NCI-H146 treated with DMSO at 0.1 percent for 48 hours (cell line): Measurements from ENCODE around the gene MTREX.
"Not testable (repeated sequence)": the region's sequence is repeated elsewhere in the genome, so short reads cannot be mapped to it uniquely, and the experiment has no call there.

ENCODE experiments used
- DNase-seq: peaks from one replicate; lab custom pipeline; 2025; ENCODE audit not compliant: unreplicated experiment; lab: John Stamatoyannopoulos, UW

Gene MTREX

DNA sequence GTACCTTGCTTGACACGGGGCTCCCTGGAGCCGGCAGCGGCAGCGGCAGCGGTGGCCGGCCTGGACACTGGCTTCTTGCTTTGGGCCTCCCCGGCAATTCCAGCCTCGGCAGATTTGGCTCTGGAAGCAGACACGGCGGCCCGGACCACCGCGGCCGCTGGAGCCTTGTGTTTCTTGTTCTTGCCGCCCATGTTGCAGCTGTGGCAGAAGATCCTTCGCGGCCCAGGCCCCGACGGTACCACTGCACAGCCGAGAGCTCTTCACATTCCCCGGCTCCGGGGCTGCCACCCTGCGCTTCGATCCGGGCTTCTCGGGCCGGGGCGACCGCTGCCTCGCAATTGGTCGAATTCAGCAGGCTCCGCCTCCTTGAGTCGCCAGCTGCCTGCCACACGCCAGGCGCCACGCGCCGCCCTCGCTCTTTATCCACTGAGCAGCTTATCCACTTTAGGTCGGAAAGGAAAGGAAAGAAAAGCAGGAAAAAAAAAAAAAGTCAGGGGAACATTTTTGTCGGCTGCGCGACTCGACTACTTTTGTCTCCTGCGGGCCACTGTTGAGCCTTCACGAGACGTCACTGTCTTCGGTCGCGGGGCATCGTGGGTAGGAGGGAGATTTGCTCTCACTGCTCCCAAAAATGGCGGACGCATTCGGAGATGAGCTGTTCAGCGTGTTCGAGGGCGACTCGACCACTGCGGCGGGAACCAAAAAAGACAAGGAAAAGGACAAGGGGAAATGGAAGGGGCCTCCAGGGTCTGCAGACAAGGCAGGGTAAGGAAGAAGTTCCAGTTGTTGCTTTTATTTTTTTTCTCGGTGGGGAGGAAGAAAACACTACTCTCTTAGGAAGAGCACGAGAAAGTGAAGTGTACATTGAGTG, at the start of gene MTREX, which contains the start of gene DHX29:
TSS of gene MTREX (plus strand) at position 607 of the 871 bp plus-strand sequence. CDS start at position 632, 25 bp downstream.
TSS of gene DHX29 (minus strand) at position 312 of the 871 bp plus-strand sequence. CDS start at position 191, 121 bp downstream.
- DNase-seq = peak; percentile 81

DNA sequence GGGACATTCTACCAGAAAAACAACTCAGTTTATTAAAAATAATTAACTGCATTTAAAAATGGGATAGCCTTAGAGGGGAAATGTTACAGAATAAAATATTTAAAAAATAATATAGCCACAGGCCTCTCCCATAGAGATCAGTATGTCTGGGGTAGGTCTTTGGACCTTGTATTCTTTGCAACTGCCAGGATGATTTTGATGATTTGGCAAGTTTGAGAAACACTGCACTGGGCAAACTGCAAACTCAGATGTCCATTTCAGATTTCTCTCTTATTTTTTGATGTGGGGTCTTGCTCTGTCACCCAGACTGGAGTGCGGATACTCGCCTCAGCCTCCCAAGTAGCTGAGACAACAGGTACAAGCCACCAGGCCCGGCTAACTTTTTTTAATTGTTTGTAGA, 49.5 kb upstream of the MTREX start:
- DNase-seq = no peak

DNA sequence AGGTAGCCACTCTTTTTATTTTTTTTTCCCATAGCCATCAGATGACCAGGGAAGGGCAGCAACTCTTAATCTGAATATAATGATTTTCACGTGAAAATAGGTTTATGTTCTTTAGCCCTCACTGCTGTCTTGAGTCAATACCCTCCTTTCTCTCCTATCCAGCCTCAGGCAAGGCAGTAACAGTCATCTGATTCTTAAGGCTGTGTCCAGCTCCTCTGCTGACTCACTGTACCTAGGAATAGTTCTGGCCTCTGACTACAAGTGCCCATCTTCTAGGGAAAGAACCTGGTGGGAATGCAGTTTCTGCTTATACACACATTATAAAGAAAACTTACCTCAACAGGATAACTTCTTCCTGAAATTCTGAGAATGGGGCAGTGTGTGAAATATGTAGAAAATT, 31.0 kb upstream of the MTREX start:
- no peak for DNase-seq

DNA sequence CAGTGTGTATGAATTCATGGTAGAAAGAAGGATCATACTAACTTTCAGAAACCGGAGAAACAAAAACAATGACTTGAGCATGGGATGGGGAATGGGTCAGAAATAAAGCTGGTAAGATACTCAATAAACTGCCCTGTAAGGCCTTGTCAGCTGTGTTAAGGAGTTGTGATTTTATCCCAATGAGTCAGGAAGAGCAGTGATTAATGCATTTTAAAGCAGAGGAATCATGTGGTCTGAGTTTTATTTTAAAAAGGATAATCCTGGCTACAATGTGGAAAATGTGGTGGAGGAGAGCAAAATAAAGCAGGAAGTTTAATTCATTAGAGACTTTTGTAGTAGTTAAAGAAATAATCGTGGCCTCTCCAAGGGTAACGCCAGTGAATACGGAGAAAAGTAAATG, 29.0 kb upstream of the MTREX start:
- no peak for DNase-seq

DNA sequence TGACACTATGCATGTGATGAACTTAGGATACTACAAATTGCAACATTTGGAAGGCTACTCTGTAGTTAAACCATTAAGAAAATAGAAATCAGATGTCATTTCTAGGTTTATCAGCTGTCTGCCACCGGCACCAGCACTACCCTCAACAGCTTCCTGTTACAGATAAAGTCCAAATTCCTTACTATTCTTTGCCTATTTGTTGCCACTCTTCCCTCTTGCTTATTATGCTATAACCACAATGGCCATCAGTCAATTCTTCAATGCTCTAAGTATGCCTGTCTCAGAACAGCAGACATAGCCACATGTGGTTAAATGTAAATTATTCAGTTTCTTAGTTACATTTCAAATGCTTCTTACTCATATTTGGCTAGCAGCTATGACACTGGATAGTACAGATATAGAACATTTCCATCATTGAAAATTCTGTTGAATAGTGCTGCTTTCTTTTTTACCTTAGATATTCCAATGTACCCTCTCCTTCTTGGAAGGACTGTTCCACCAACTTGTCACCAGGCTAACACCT, 21.3 kb upstream of the MTREX start:
- no peak for DNase-seq

DNA sequence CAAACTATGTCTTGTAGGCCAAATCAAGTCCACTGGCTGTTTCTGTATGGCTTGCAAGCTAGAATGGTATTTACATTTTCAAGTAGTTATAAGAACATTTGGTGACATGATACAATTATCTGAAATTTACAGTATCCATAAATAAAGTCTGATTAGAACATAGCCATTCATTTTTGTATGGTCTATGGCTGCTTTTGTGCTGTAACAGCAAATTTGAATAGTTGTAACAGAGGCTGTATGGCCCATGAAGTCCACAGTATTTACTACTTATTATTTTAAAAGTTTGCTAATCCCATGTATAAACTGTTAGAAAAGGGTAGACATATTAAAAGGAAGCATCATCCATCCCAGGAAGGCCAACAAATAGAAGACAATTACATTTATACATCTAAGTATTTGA, 18.0 kb upstream of the MTREX start:
- no peak for DNase-seq

DNA sequence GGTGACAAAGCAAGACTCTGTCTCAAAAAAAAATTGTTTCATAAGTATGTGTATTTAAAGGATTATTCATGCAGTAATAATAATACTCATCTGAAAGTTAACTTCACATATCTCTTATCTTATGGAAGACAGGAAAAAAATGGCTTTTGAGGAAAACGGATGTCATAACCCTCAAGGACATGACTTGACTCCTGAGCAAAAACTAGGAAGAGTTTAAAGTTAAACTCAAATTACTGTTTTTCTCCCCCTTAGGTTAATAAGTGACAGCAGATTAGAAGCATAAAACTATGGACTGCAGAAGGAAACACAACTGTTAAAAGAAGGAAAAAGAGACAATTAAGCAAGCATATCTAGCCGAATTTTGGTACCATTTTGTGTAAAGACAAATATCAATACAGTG, 16.8 kb upstream of the MTREX start:
- no peak for DNase-seq

DNA sequence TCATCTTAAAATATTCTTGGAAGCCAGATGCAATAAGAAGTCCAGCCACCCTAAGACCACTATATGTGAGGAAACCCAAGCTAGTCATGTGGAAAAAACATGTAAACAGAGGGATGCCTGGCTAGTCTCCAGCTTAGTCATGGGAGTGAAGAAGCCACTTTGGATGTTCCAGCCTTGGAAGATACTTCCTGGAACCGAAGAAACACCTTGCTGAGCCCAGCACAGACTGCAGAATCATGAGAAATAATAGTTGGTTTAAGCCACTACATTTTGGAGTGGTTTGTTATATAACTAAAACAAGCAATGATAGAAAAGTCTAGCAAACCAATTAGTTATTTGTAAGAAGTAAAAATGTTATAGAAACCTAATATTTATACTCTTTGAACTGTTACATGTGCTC, 12.9 kb upstream of the MTREX start:
- DNase-seq = no peak

DNA sequence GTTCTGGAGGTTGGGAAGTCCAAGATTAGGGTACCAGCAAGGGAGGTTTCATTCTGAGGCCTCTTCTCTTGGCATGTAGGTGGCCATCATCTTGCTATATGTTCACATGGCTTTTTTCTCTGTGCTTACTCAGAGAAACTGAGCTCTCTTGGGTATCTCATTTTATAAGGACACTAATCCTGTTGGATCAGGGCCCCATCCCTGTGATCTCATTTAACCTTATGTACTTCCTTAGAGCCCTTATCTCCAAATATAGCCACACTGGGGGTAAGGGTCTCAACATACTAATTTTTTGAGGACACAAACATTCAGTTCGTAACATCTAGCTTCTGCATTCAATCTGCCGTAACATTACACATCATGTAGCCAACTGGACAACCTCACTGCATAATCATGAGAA, 6.9 kb upstream of the MTREX start:
- DNase-seq = no peak

DNA sequence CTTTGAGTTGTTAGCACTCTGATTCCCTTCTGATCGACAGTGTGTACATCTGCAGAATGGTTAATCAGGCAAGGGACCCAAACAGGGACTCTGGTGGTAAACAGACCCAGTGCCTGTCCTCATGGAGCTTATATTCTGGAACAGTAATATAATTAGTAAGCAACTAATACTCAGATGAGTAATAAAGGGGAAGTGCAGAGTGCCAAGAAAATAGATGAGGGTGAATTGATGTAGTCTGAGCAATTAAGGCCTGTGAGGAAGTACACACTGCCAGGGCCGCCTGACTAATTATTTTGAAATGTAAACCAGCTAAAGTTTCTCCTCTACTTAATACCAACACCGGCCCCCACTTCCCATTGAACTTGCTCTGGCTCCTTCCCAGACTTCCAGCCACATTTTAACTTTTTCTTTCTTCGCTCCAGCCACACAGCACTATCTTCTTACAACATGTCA, 4.5 kb upstream of the MTREX start:
- no peak for DNase-seq

DNA sequence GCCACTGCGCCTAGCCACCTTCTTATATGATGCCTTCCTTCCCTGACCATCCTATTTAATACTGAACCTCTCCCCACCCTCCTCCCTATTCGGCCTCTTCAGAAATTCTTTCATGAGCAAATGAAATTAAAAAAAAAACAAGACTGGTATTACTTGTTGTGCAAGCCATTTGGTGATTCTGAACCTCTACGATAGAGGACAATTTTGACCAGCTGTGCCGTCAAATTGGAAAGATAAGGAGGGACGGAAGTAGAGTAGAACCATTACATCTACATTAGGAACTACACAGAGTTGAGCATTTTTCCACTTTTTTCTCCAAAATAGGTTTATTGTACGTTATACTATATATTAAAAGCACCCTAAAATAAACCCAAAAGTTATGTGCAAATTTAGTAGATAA, 3.2 kb upstream of the MTREX start:
- no peak for DNase-seq

DNA sequence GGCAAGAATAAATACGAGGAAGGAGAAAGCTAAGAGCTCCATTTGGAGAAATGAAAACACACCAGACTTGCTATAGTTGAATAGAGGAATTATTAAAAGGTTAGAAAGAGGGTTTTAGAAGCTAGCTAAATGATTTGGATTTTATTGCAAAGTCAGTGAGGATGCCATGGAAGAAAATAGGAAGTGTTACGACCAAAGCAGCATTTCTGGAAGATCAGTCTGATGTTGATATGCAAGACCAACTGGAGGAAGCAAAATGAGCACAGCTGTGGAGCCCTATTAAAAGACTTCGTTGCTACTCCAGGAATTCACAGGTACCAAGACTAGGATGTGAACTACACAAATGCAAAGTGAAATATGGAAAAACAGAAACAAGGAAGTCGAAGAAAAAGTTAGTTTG, 2.4 kb upstream of the MTREX start:
- DNase-seq = no peak

DNA sequence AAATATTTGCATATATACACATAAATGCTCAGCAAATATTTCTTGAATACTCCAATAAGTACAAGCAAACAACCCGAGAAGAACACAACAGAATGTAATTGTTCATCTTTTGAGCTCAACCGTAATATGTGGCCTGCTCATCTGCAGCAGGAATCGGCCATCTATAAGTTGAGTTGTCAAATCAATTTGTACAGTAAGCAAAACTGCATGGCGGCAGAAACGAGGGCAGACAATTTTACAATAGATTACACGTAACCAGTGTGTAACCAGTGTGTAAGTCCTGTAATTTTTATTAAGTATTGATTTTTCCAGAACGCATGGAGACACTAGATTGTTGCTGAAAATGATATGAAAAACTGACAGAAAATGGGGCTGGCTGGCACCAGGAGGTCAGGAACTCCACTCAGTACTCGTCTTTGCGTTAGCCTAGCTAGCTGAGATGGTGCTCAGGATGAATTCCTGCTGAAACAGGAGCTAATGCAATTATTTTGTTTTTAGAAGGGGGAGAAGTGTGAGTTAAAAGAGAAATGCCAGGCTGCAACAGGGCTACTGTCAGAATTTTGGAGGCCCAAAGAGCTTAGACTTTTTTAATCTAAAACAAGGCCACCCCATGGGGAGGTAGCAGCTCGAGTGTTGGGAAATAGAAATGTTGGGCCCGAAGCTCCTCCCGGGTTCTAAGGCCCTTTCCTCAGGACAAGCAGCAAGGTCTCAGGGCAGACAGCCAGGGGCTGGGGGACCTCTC, 977 bp upstream of the MTREX start:
- DNase-seq = peak; percentile 2

DNA sequence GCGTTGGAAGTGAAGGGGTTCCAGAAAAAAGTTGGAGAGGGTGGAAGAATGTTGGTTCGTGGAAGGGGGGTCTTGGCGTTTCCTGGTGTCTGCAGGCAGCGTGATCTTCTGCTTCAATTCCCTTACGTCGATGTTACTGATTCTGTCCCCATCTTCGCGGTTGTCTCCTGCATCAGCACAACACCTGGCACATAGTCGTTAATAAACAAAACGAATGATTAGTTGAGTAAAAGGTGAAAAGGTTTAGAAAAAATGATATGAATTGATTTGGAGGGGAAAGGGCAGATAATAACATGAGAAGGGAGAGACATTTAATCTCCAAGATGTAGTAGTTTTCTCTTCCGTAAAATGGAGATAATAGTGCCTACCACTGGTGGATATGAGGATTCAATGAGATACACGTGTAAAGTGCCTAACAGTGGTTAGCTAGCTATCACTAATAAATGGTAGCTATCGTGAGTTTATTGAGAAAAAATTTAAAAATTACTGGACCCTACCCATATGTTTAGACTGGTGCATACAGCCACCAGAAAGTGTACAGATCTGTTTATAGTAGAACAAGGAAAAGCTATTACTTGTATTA, 556 bp downstream of the MTREX start:
- peak; percentile 29 for DNase-seq

DNA sequence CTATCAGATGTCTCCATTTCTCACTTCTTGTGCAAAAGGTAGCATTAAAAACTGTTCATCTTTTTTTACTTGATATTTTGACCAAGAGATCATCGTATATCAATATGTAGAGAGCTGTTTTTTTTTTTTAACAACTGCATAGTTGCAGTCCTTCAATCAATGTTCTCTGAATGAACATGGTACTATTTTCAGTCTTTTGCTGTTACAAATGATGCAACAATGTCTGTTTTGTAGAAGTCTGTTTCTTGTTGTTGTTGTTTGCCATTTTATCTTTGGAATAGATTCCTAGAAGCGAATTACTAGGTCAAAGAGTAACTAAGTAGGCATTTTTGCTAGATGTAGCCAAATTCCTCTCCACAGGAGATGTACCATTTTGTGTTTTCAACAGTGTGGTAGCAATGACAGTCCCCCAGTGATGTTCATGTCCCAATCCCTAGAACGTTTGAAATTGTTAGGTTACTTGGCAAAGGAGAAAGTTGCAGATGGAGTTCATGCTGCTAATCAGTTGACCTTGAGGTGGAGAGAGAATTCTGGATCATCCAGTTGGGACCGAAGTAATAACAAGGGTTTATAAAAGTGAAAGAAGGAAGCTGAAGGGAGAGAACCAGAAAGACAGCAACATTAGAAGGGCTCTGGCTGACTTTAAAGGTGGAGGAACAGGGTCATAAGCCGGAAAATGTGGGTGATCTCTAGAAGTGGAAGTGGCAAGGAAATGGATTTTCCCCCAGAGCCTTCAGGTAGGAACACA, 6.3 kb downstream of the MTREX start:
- DNase-seq = no peak

DNA sequence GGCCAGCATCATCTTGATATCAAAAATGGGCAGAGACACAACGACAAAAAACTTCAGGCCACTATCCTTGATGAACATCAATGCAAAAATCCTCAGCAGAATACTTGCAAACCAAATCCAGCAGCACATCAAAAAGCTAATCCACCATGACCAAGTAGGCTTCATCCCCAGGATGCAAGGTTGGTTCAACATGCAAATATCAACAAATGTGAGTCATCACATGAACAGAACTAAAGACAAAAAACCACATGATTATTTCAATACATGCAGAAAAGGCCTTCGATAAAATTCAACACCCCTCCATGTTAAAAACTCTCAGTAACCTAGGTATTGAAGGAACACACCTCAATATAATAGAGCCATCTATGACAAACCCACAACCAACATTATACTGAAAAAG, 8.5 kb downstream of the MTREX start:
- no peak for DNase-seq

DNA sequence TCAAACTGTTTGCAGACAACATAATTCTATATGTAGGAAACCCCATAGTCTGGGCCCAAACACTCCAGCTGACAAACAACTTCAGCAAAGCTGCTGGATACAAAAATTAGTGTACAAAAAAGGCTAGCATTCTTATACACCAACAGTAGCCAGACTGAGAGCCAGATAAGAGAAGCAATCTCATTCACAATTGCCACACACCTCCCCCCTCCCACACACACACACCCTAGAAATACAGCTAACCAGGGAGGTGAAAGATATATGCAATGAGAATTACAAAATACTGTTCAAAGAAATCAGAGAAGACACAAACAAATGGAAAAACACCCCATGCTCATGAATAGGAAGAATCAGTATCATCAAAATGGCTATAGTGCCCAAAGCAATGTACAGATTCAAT, 9.0 kb downstream of the MTREX start:
- DNase-seq = no peak

DNA sequence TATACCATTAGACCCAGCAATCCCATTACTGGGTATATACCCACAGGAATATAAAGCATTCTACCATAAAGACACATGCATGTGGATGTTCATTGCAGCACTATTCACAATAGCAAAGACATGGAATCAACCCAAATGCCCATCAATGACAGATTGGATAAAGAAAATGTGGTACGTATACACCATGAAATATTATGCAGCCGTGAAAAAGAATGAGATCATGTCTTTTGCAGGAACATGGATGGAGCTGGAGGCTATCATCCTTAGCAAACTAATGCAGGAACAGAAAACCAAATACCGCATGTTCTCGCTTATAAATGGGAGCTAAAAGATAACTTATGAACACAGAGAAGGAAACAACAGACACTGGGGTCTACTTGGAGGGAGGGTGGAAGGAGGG, 10.4 kb downstream of the MTREX start:
- not testable (repeated sequence) for DNase-seq

DNA sequence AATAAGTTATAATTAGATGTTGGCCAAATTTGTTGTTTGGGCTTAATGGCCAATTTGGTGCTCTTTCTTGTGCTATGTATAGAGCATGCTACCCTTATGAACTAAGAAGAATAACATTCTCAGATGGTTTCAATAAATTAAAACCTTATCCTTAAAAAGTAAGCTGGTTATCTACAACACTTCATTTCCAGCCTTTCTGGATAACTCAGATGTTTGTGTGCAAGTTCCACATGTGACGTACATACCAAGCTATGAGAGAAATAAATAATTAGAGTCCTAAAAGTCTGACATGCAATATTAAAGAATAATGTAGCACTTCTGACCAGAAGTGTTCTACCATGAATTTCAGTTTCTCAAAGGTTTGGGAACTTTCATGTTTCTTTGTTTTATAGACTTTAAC, 11.7 kb downstream of the MTREX start:
- DNase-seq = no peak

DNA sequence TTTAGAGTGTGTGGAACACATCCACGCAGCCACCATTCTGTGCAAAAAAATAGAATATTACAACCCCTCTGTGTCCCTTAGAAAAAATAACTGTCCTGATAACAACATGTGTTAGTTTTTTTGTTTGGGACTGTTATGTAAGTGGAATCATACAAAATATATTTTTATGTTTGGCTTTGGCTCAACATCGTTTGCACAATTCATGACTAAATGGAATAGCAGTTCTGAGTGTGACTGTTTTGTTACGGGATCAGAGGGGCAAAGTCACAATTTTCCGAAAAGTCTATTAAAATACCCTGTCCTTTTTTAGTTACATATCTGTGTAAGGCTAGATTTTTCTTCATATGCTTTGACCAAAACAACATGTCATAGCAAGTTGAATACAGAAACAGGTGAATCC, 12.8 kb downstream of the MTREX start:
- DNase-seq = no peak

DNA sequence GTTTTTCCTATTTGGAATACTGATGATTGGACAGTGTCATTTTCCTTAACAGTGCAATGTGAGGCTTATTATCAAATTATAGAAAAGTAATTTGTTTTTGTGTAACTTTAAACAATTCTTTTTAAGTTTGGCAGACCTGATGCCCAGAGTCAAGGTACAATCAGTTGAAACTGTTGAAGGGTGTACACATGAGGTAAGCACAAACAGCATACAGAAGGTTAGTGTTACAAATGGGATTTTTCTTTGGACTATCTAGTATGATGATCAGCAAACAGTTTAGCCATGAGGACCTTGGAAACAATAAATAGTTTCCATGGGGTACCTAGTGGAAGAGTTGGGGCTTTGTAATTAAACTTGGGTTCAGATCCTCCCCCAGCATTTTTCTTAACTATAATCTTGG, 16.2 kb downstream of the MTREX start:
- DNase-seq = no peak
